GM23338 (cell line): ENCODE measurements around the gene DNAJA3. TPM values are rescaled to one million over a fixed set of nuclear protein-coding genes. Genes with fewer than 3 reads are reported as not detected.

Source experiments
- ATAC-seq: fragments of 200-7000 bp; cut with Tn5 transposase; 3 replicates; pipeline ENCODE4 v1.9.1; 2020
- DNase-seq: peaks from one replicate; pipeline ENCODE4 v3.0.0-alpha.2; 2015; ENCODE audit warnings: low spot score
- H2AFZ ChIP-seq: fragments of 200-600 bp; sonication (generic); 2 replicates; pipeline ENCODE4 v1.8.0; 2016; ENCODE audit warnings: antibody characterized with exemption, mild to moderate bottlenecking, moderate library complexity
- H3F3A ChIP-seq: fragments of 200-600 bp; sonication (generic); replicated peaks from 2 replicates; pipeline ENCODE4 v1.8.0; 2017; ENCODE audit warnings: antibody characterized with exemption, mixed run types, low read depth
- H3K27ac ChIP-seq: fragments of 200-600 bp; sonication (generic); 2 replicates; pipeline ENCODE4 v1.6.1; 2016; ENCODE audit warnings: low read depth
- H3K27me3 ChIP-seq: fragments of 200-600 bp; sonication (generic); 2 replicates; pipeline ENCODE4 v1.8.0; 2016; ENCODE audit warnings: mild to moderate bottlenecking, mixed run types, moderate library complexity; ENCODE audit not compliant: insufficient read depth
- H3K36me3 ChIP-seq: fragments of 200-600 bp; sonication (generic); 2 replicates; pipeline ENCODE4 v1.8.0; 2016; ENCODE audit warnings: mild to moderate bottlenecking; ENCODE audit not compliant: insufficient read depth
- H3K4me1 ChIP-seq: fragments of 200-600 bp; sonication (generic); 2 replicates; pipeline ENCODE4 v1.8.0; 2016; ENCODE audit warnings: mild to moderate bottlenecking, moderate library complexity; ENCODE audit not compliant: insufficient read depth
- H3K4me2 ChIP-seq: fragments of 200-600 bp; sonication (generic); 2 replicates; pipeline ENCODE4 v1.7.1; 2017; ENCODE audit warnings: mixed run types
- H3K4me3 ChIP-seq: fragments of 200-600 bp; sonication (generic); 2 replicates; pipeline ENCODE4 v1.6.1; 2016; ENCODE audit warnings: mixed run types
- H3K79me2 ChIP-seq: fragments of 200-600 bp; sonication (generic); replicated peaks from 2 replicates; pipeline ENCODE4 v1.8.0; 2017; ENCODE audit warnings: mild to moderate bottlenecking; ENCODE audit not compliant: insufficient read depth
- H3K9me2 ChIP-seq: fragments of 200-600 bp; sonication (generic); 2 replicates; pipeline ENCODE4 v1.8.0; 2017; ENCODE audit not compliant: insufficient read depth
- H4K20me1 ChIP-seq: fragments of 200-600 bp; sonication (generic); replicated peaks from 2 replicates; pipeline ENCODE4 v1.8.0; 2017; ENCODE audit warnings: mild to moderate bottlenecking; ENCODE audit not compliant: insufficient read depth
- H3K27ac Mint-ChIP-seq: 2 replicates; pipeline ENCODE4 v1.8.0; 2020; ENCODE audit warnings: inconsistent platforms, mild to moderate bottlenecking, moderate library complexity, mixed read lengths
- H3K27me3 Mint-ChIP-seq: 3 replicates; pipeline ENCODE4 v1.8.0; 2022; ENCODE audit warnings: low read depth, mild to moderate bottlenecking, moderate library complexity, mixed read lengths, inconsistent platforms; ENCODE audit not compliant: insufficient read depth, poor library complexity
- H3K36me3 Mint-ChIP-seq: 3 replicates; pipeline ENCODE4 v1.8.0; 2021; ENCODE audit warnings: low read depth, mild to moderate bottlenecking, inconsistent platforms, moderate library complexity, mixed read lengths
- H3K4me1 Mint-ChIP-seq: 3 replicates; pipeline ENCODE4 v1.8.0; 2020; ENCODE audit warnings: mild to moderate bottlenecking, inconsistent platforms, mixed read lengths
- H3K4me3 Mint-ChIP-seq: 3 replicates; pipeline ENCODE4 v1.8.0; 2021; ENCODE audit warnings: moderate library complexity, mild to moderate bottlenecking, inconsistent platforms, mixed read lengths
- H3K9me3 Mint-ChIP-seq: 3 replicates; pipeline ENCODE4 v1.8.0; 2020; ENCODE audit warnings: moderate library complexity, mild to moderate bottlenecking, inconsistent platforms, mixed read lengths
- CREB1 ChIP-seq: fragments of 250-450 bp; sonication (Bioruptor Pico); IDR thresholded peaks from 2 replicates; pipeline ENCODE4 v1.5.0; 2020; ENCODE audit warnings: low read depth, mild to moderate bottlenecking, moderate library complexity
- CTCF ChIP-seq, 2 experiments: fragments of 200-600 bp in 1 of 2; sonication (generic) in 1 of 2; conservative IDR thresholded peaks; 2 replicates each; pipeline versions ENCODE4 v1.5.1 to v1.6.1; 2016 to 2017; ENCODE audit warnings: antibody characterized with exemption in 2 of 2, low read depth in 2 of 2, mild to moderate bottlenecking in 2 of 2, moderate library complexity in 1 of 2
- EZH2phosphoT487 ChIP-seq: fragments of 200-600 bp; sonication (generic); IDR thresholded peaks from one replicate; pipeline ENCODE4 v1.8.1; 2018; ENCODE audit warnings: antibody characterized with exemption; ENCODE audit not compliant: unreplicated experiment
- STAT1 ChIP-seq: IDR thresholded peaks from one replicate; pipeline ENCODE4 v1.6.1; 2016; ENCODE audit warnings: antibody characterized with exemption; ENCODE audit not compliant: unreplicated experiment
- ZNF114 ChIP-seq: fragments of 250-450 bp; sonication (Bioruptor Pico); IDR thresholded peaks from 2 replicates; pipeline ENCODE4 v1.5.0; 2020; ENCODE audit warnings: mild to moderate bottlenecking, moderate library complexity
- ZNF331 ChIP-seq: fragments of 250-450 bp; sonication (Bioruptor Pico); IDR thresholded peaks from 2 replicates; pipeline ENCODE4 v1.5.0; 2020; ENCODE audit warnings: low read depth, mild to moderate bottlenecking, moderate library complexity
- ZNF462 ChIP-seq: fragments of 250-450 bp; sonication (Bioruptor Pico); IDR thresholded peaks from 2 replicates; pipeline ENCODE4 v1.5.0; 2020; ENCODE audit warnings: mild to moderate bottlenecking, moderate library complexity
- polyA plus RNA-seq: library from polyadenylated mRNA; unstranded; fragments of >200 nt; fragmentation: Nextera tagmentation; extraction: Ambion mirVana; gene quantifications from 2 replicates; pipeline ENCODE4 v1.2.1, GENCODE V29; 2016
- total RNA-seq: library from RNA; depleted of rRNA; stranded (reverse); fragments of >200 nt; shearing (Covaris generic); gene quantifications from 2 replicates; pipeline ENCODE4 v1.2.3, GENCODE V29; 2014

The DNAJA3 gene
- total and polyA plus RNA-seq, 2 experiments from 2014 or later = 56.3 to 75.5 TPM

- TF ChIP-seq ZNF462 (CRISPR knock-in tag) = no peak
- no peak for TF ChIP-seq ZNF114 (CRISPR knock-in tag)
- TF ChIP-seq CREB1 (CRISPR knock-in tag) = no peak
- TF ChIP-seq CTCF (conservative IDR thresholded peaks at IDR 0.05; ENCODE audit: low read depth in 2 of 2) = no peak
- no peak for TF ChIP-seq EZH2phosphoT487
Measured at GRCh38 chr16:4410335-4411075, 15.2 kb upstream of the DNAJA3 start (continued).

- Histone ChIP-seq H3K4me1 (peaks cover 5% of the 10 kb centered on the region; the same call in 1 of the 2 replicates), H4K20me1 (peaks cover 6% of the 10 kb centered on the region), H3K4me2 (no peak overlapping the region), H3F3A (peaks cover 4% of the 10 kb centered on the region; the same call in 1 of the 2 replicates), H3K4me3 (no peak overlapping the region), H3K36me3 (no peaks in the 10 kb centered on the region; the same call in 1 of the 2 replicates), H2AFZ (no peak overlapping the region), H3K27me3 (no peaks in the 10 kb centered on the region), H3K27ac (no peak overlapping the region), H3K79me2 (peaks cover 10% of the 10 kb centered on the region), H3K9me2 (no peaks in the 10 kb centered on the region)
- H3K27me3 Mint-ChIP-seq = peaks cover 10% of the 10 kb centered on the region
- DNase-seq (no peak), ATAC-seq (no peak)
- no peak overlapping the region for H3K4me3 Mint-ChIP-seq
- H3K27ac Mint-ChIP-seq = no peak overlapping the region
- no peaks in the 10 kb centered on the region; the same call in 2 of the 3 replicates for H3K36me3 Mint-ChIP-seq
- no peaks in the 10 kb centered on the region for H3K9me3 Mint-ChIP-seq
- H3K4me1 Mint-ChIP-seq = peaks cover 7% of the 10 kb centered on the region
- TF ChIP-seq ZNF331 (CRISPR knock-in tag) (no peak), STAT1 (no peak), ZNF462 (CRISPR knock-in tag) (no peak)
Measured at GRCh38 chr16:4411684-4412083, 14.0 kb upstream of the DNAJA3 start.
